HG03460 (cell line): ENCODE data around the gene PRPSAP1.
"Not testable (repeated sequence)": the region's sequence is repeated elsewhere in the genome, so short reads cannot be mapped to it uniquely, and the experiment has no call there.

Experiments
- ATAC-seq: cut with Tn5 transposase; IDR thresholded peaks from one replicate; pipeline ENCODE4 v1.9.1; 2021; ENCODE audit not compliant: unreplicated experiment

Gene PRPSAP1

GRCh38 chr17:76360461-76360860, 6.7 kb upstream of the PRPSAP1 start:
- no peak for ATAC-seq

GRCh38 chr17:76359776-76360175, 6.1 kb upstream of the PRPSAP1 start:
- ATAC-seq, result not testable (repeated sequence)

DNA sequence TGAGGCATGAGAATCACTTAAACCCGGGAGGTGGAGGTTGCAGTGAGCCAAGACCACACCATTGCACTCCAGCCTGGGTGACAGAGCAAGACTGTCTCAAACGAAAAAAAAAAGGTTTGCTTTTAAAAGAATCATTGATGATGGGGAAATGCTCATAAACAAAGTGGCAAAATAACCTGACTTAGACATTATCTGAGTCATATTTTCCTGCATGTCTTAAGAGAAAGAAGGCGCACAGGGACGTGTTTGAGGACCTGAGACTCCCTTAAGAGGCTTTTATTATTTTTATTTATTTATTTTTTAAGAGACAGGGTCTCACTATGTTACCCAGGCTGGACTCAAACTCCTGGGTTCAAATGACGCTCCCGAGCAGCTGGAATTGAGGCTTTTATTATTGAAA, 5.7 kb upstream of the PRPSAP1 start:
- ATAC-seq, result no peak

DNA sequence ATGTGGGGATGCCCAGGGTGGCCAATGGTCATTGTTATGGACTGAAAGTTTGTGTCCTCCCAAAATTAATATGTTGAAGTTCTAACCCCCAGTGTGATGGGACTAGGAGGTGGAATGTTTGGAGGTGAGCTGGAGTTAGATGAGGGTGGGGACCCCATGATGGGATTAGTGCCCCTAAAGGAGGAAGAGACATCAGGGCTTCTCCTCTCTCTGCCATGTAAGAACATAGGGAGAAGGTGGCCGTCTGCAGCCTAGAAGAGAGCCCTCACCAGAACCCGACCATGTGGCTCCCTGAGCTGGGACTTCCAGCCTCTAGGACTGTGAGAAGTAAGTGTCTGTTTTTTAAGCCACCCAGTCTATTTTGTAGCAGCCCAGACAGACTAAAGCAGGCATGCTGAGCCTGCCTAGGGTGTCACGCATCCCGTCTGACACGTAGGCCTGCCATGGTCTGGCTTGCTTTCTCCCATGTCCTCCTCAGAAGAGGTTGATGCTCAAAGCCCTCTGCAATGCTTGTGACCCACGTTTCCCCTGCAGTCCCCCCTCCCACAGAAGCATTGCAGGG, 4.0 kb upstream of the PRPSAP1 start:
- no peak for ATAC-seq

DNA sequence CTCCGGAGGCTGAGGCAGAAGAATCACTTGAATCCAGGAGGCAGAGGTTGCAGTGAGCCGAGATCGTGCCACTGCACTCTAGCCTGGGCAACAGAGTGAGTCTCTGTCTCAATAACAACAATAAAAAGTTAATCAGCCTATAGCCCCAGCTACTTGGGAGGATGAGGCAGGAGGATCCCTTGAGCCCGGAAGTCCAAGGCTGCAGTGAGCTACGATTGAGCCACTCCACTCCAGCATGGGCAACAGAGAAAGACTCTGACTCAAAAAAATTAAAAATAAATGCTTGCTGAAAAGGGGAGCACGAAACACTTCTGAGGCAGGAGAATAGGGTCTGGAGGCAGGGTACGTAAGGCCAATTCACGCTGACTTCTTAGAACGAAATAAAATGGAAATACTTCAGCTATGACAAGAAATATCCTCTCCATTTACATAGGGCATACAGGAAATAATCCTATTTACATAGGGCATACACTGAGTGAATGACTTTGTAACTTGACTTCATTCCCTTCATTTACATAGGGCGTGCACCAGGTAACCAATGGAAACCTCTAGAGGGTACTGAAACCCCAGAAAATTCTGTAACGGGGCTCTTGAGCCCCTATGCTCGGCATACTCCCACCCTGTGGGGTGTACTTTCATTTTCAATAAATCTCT, 3.2 kb upstream of the PRPSAP1 start:
- no peak for ATAC-seq

DNA sequence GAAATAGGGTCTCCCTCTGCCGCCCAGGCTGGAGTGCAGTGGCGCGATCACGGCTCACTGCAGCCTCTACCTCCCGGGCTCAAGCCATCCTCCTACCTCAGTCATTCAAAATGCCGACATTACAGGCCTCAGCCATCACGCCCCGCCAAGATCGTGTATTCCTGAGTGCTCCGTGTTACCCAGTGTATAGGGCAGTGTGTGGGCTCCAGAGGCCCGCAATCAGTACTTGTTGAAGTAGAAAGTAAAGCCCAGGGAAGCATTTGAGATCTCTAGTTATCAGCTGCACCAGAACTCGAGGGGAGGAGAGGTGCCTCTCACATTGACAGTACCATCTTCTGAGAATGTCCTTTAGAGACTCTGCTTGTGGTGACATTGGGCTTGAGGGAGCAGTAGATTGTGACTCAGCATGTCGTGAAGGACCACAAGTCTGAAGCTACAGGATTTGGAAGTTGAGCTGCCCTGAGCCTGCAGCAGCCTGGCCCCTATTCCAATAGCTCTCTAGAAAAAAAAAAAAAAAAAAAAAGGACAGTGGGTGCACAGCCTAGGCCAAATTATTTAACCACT, 1.1 kb upstream of the PRPSAP1 start:
- no peak for ATAC-seq

GRCh38 chr17:76354317-76354729, 607 bp upstream of the PRPSAP1 start:
- ATAC-seq, result no peak

GRCh38 chr17:76353004-76353598, 615 bp downstream of the PRPSAP1 start:
- no peak for ATAC-seq

GRCh38 chr17:76351526-76352071, 2.1 kb downstream of the PRPSAP1 start:
- ATAC-seq, result no peak

DNA sequence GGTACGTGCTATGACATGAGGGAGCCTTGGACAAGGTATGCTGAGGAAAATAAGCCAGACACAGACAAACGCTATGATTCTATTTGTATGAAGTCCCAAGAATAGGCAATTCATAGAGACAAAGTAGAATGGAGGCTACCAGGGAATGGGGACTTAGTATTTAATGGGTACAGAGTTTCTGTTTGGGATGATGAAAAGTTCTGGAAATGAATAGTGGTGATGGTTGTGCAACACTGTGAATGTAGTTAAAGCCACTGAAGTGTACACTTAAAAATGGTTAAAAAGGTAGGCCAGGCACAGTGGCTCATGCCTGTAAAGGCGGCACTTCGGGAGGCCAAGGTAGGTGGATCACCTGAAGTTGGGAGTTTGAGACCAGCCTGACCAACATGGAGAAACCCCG, 3.3 kb downstream of the PRPSAP1 start:
- ATAC-seq, result no peak

DNA sequence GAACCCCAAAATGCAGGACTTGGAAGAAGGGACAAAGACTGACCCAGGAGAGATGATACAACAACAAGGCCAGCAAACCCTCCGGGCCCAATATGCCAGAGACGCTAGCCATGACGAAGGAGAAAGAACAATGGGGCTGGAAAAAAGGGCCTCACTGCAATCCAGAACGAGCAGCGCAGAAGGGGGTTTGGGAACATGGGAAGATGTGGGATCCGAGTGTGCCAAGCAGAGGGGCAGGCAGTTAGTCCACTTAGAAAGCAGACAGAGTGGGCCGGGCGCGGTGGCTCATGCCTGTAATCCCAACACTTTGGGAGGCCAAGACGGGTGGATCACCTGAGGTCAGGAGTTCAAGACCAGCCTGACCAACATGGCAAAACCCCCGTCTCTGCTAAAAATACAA, 6.8 kb downstream of the PRPSAP1 start:
- not testable (repeated sequence) for ATAC-seq

DNA sequence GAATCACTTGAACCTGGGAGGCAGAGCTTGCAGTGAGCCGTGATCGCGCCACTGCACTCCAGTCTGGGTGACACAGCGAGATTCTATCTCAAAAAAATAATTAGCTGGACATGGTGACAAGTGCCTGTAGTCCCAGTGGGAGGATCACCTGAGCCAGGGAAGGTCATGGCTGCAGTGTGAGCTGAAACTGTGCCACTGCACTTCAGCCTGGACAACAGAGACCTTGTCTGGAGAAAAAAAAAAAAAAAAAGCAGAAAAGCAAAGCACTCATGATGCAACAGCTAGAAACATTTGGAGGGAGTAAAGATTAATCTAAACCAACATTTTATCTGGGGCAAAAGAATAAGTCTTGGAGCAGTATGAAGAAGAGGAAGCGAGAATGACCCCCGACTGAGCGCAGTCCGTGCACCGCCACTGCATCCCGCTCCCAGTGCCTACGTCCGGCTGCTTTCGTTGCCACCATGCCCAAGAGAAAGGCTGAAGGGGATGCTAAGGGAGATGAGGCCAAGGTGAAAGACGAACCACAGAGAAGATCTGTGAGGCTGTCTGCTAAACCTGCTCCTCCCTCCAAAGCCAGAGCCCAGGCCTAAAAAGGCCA, 8.2 kb downstream of the PRPSAP1 start:
- no peak for ATAC-seq

DNA sequence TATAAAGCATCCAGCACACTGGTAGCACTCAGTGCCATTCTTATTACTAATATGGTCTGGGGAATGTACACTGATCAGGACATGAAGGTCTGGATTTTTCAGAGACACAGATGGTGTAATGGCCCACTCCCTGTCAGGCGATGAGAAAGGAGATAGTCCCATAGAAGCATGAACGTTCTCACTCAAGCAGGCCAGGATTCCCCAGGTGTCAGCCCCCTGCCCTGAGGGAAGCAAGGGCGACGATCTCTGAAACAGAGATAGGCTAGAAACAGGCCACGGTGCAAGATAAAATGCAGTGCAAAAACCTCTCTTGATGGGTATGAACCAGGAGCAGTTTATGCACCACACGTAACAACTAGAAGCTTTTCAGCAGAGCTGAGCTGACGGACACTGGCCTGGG, 10.6 kb downstream of the PRPSAP1 start:
- ATAC-seq, result no peak

DNA sequence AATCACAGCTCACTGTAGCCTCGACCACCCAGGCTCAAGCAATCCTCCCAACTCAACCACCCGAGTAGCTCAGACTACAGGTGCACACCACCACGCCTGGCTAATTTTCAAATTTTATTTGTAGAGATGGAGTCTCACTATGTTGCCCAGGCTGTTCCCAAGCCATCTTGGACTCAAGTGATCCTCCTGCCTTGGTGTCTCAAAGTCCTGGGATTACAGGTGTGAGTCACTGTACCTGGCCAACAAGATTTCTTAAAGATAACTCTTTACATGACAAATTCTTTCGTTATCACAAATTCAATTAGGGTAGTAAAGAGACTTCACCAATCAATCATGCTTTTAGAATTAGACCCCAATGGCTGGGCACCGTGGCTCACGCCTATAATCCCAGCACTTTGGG, 12.4 kb downstream of the PRPSAP1 start:
- ATAC-seq, result no peak

DNA sequence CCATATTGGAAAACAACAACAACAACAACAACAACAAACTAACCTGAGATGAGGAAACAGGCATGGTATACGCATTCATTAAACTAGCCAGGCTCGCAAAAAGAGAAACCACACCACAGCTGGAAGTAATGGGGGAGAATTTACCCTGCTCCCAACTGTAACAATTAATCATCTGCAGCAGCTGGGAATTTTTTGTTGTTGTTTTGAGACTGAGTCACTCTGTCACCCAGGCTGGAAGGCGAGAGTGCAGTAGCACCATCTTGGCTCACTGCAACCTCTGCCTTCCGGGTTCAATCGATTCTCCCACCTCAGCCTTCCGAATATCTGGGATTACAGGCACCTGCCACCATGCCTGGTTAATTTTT, 16.3 kb downstream of the PRPSAP1 start:
- ATAC-seq, result no peak

DNA sequence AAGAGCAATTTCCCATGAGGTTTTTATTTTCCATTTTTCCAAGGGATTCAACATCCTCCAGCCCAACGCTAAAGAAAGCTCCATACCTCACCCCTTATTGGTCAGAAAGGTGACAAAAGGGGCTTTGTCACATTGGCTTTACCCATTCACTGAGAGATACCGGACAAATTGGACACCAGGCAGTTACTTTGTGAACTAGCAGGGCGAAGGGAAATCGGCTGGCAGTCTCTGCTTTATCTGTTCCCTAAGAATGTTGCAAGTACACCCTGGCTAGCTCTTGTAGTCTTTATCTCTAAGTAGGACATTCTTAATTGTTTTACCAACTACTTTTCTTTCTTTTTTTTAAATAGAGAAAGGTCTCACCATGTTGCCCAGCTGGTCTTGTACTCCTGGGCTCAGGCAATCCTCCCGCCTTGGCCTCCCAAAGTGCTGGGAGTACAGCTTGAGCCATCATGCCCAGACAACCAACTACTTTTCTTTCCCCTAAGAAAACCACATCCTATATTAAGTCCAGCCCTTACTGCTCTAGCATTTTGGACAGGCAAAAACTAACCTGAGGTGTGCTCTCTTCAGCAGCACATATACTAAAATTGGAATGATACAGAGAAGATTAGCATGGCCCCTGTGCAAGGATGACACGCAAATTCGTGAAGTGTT, 16.8 kb downstream of the PRPSAP1 start:
- no peak for ATAC-seq

- no peak for ATAC-seq
Observed at GRCh38 chr17:76335716-76336381, 17.9 kb downstream of the PRPSAP1 start.

- ATAC-seq, result no peak
Observed at GRCh38 chr17:76333673-76334505, 19.8 kb downstream of the PRPSAP1 start.

GRCh38 chr17:76331083-76331482, 22.6 kb downstream of the PRPSAP1 start:
- ATAC-seq, result no peak

- no peak for ATAC-seq
Observed at GRCh38 chr17:76329664-76330063, 24.1 kb downstream of the PRPSAP1 start.
